Fibroblast of lung (primary cell): ENCODE results near the gene KLHL5.

Source experiments
- CTCF ChIP-seq, 2 donors: IDR thresholded peaks in 1 of 2; conservative IDR thresholded peaks in 1 of 2; 1 replicate in 1 of 2; 2 replicates in 1 of 2; pipeline ENCODE4 v1.5.1; 2011 to 2012; ENCODE audit warnings: low read length in 2 of 2, control low read depth in 1 of 2, inconsistent platforms in 1 of 2, low read depth in 1 of 2, mild to moderate bottlenecking in 1 of 2
- EZH2 ChIP-seq: IDR thresholded peaks from 2 replicates; pipeline ENCODE4 v1.5.1; 2012; ENCODE audit warnings: low read length, control low read depth, mild to moderate bottlenecking; ENCODE audit errors: missing control alignments

GRCh38 chr4:39063430-39063829 lies 1.4 kb downstream of the KLHL5 start:
- no peak for TF ChIP-seq CTCF (conservative IDR thresholded peaks at IDR 0.05 in 1 of 2, IDR thresholded peaks at IDR 0.05 in 1 of 2; ENCODE audit: low read depth in 1 of 2, low read length in 2 of 2)
- TF ChIP-seq EZH2, result no peak
